H1 (cell line): ENCODE results near the gene CIC. TPM values are rescaled to one million over a fixed set of nuclear protein-coding genes. Genes with fewer than 3 reads are reported as not detected.

Source experiments
- CTCF ChIA-PET: fragments of 300-600 bp; sonication (Branson Sonifier 250); formaldehyde crosslinking; loops from one replicate; lab custom pipeline; 2021; ENCODE audit not compliant: partially characterized antibody; lab: Charles Lee
- POLR2A ChIA-PET: fragments of 300-600 bp; sonication (Branson Sonifier 250); formaldehyde crosslinking; loops from one replicate; lab custom pipeline; 2021; ENCODE audit warnings: inconsistent platforms; ENCODE audit not compliant: partially characterized antibody; lab: Charles Lee
- DNase-seq, 2 experiments: peaks; one replicate each; pipeline versions ENCODE4 v3.0.0 to v3.0.0-alpha.2; 2010 to 2022; ENCODE audit warnings: low spot score in 2 of 2, low read depth in 1 of 2, mixed read lengths in 1 of 2
- FAIRE-seq: peaks from 2 replicates; lab custom pipeline; 2011; peaks lifted over from hg19 to GRCh38; lab: Jason Lieb, UNC
- H2AFZ ChIP-seq: 2 replicates; pipeline ENCODE4 v1.8.1; 2012; ENCODE audit warnings: low read length, inconsistent platforms
- H2AK5ac ChIP-seq: 2 replicates; pipeline ENCODE4 v1.6.1; 2013; ENCODE audit warnings: low read depth, low read length
- H2BK120ac ChIP-seq: replicated peaks from 2 replicates; pipeline ENCODE3; 2013; ENCODE audit warnings: low read depth, low read length, inconsistent platforms
- H2BK12ac ChIP-seq: 2 replicates; pipeline ENCODE4 v1.6.1; 2013; ENCODE audit warnings: low read depth, low read length
- H2BK15ac ChIP-seq: 2 replicates; pipeline ENCODE4 v1.6.1; 2013; ENCODE audit warnings: low read length
- H2BK20ac ChIP-seq: 2 replicates; pipeline ENCODE4 v1.6.1; 2013; ENCODE audit warnings: low read length
- H2BK5ac ChIP-seq: 2 replicates; pipeline ENCODE4 v1.6.1; 2013; ENCODE audit warnings: low read depth, low read length
- H3K14ac ChIP-seq: 2 replicates; pipeline ENCODE4 v1.6.1; 2013; ENCODE audit warnings: inconsistent platforms; ENCODE audit not compliant: insufficient read length
- H3K18ac ChIP-seq: 2 replicates; pipeline ENCODE4 v1.6.1; 2013; ENCODE audit warnings: low read length; ENCODE audit errors: extremely low read depth
- H3K23ac ChIP-seq: 2 replicates; pipeline ENCODE4 v1.6.1; 2013; ENCODE audit warnings: inconsistent platforms; ENCODE audit not compliant: insufficient read length
- H3K23me2 ChIP-seq: 2 replicates; pipeline ENCODE4 v1.6.1; 2013; ENCODE audit warnings: low read depth, low read length
- H3K27ac ChIP-seq: 2 replicates; pipeline ENCODE4 v1.6.1; 2011; ENCODE audit warnings: low read depth, low read length, inconsistent platforms
- H3K27me3 ChIP-seq, 4 experiments: replicated peaks in 1 of 4; 1 replicate in 1 of 4; 2 replicates in 3 of 4; pipeline versions ENCODE4 v1.6.1 to v1.8.1; 2011 to 2013; ENCODE audit warnings: low read length in 3 of 4, mild to moderate bottlenecking in 3 of 4, inconsistent platforms in 2 of 4, mixed read lengths in 2 of 4, moderate library complexity in 1 of 4; ENCODE audit not compliant: control insufficient read depth in 3 of 4, insufficient read depth in 3 of 4; ENCODE audit errors: extremely low read depth in 1 of 4
- H3K36me3 ChIP-seq, 4 experiments: 2 replicates each; pipeline versions ENCODE4 v1.6.1 to v1.8.1; 2011 to 2013; ENCODE audit warnings: mild to moderate bottlenecking in 4 of 4, low read length in 3 of 4, moderate library complexity in 2 of 4, control low read depth in 1 of 4, inconsistent platforms in 1 of 4; ENCODE audit not compliant: insufficient read depth in 4 of 4, control insufficient read depth in 2 of 4
- H3K4ac ChIP-seq: replicated peaks from 2 replicates; pipeline ENCODE3; 2013; ENCODE audit warnings: low read length, low read depth, mixed read lengths, inconsistent platforms; ENCODE audit not compliant: insufficient read length
- H3K4me1 ChIP-seq, 4 experiments: replicated peaks in 1 of 4; 1 replicate in 1 of 4; 2 replicates in 3 of 4; pipeline versions ENCODE4 v1.6.1 to v1.8.1; 2011 to 2013; ENCODE audit warnings: low read length in 3 of 4, inconsistent platforms in 2 of 4, mixed read lengths in 1 of 4; ENCODE audit not compliant: insufficient read depth in 4 of 4, control insufficient read depth in 3 of 4
- H3K4me2 ChIP-seq, 2 experiments: 2 replicates each; pipeline versions ENCODE4 v1.6.1 to v1.8.1; 2011 to 2013; ENCODE audit warnings: low read depth in 2 of 2, low read length in 2 of 2, control low read depth in 1 of 2, inconsistent platforms in 1 of 2, mild to moderate bottlenecking in 1 of 2; ENCODE audit not compliant: insufficient read depth in 1 of 2
- H3K4me3 ChIP-seq, 4 experiments: fragments of 200-600, 300-600 bp in 1 of 4; sonication (generic), shearing (Covaris generic), sonication (Bioruptor Twin) in 1 of 4; 2 replicates each; pipeline versions ENCODE4 v1.5.1 to v1.8.1; 2011 to 2016; ENCODE audit warnings: low read length in 4 of 4, low read depth in 3 of 4, control low read depth in 2 of 4, inconsistent platforms in 2 of 4, mild to moderate bottlenecking in 2 of 4, mixed read lengths in 1 of 4, moderate library complexity in 1 of 4; ENCODE audit not compliant: insufficient read depth in 2 of 4; ENCODE audit errors: extremely low read depth in 1 of 4
- H3K56ac ChIP-seq: replicated peaks from 2 replicates; pipeline ENCODE3; 2013; ENCODE audit warnings: low read depth, mild to moderate bottlenecking, mixed read lengths, low read length, inconsistent platforms; ENCODE audit not compliant: insufficient read length
- H3K79me1 ChIP-seq: 2 replicates; pipeline ENCODE4 v1.6.1; 2013; ENCODE audit warnings: low read depth, low read length, control low read depth
- H3K79me2 ChIP-seq, 2 experiments: 2 replicates each; pipeline versions ENCODE4 v1.6.1 to v1.8.1; 2012 to 2013; ENCODE audit warnings: low read length in 2 of 2, mild to moderate bottlenecking in 2 of 2, inconsistent platforms in 1 of 2; ENCODE audit not compliant: insufficient read depth in 2 of 2, control insufficient read depth in 1 of 2
- H3K9ac ChIP-seq, 4 experiments: replicated peaks in 1 of 4; 1 replicate in 1 of 4; 2 replicates in 3 of 4; pipeline versions ENCODE4 v1.6.1 to v1.8.1; 2011 to 2013; ENCODE audit warnings: low read depth in 3 of 4, low read length in 3 of 4, control low read depth in 2 of 4, mild to moderate bottlenecking in 2 of 4, moderate library complexity in 2 of 4, inconsistent platforms in 1 of 4; ENCODE audit errors: extremely low read depth in 1 of 4
- H3K9me3 ChIP-seq, 2 experiments: 2 replicates each; pipeline versions ENCODE4 v1.6.1 to v1.8.1; 2012 to 2013; ENCODE audit warnings: mild to moderate bottlenecking in 2 of 2, moderate library complexity in 2 of 2, control low read depth in 1 of 2, inconsistent platforms in 1 of 2, low read depth in 1 of 2, low read length in 1 of 2, mixed read lengths in 1 of 2; ENCODE audit not compliant: insufficient read depth in 2 of 2
- H4K20me1 ChIP-seq, 2 experiments: replicated peaks in 1 of 2; 2 replicates each; pipeline versions ENCODE3 to v1.8.1; 2011 to 2013; ENCODE audit warnings: inconsistent platforms in 2 of 2, low read length in 2 of 2, mild to moderate bottlenecking in 1 of 2; ENCODE audit not compliant: insufficient read depth in 2 of 2, control insufficient read depth in 1 of 2
- H4K5ac ChIP-seq: 2 replicates; pipeline ENCODE4 v1.6.1; 2013; ENCODE audit warnings: low read length, low read depth, mixed read lengths, inconsistent platforms; ENCODE audit not compliant: insufficient read length
- H4K8ac ChIP-seq: 2 replicates; pipeline ENCODE4 v1.8.0; 2013; ENCODE audit warnings: mild to moderate bottlenecking, moderate library complexity, low read length, inconsistent platforms; ENCODE audit not compliant: insufficient read depth; ENCODE audit errors: extremely low read depth
- H4K91ac ChIP-seq: replicated peaks from 2 replicates; pipeline ENCODE3; 2013; ENCODE audit warnings: low read length, mixed read lengths, inconsistent platforms; ENCODE audit not compliant: insufficient read length
- PHF8 ChIP-seq: fragments of 200-600 bp; sonication (generic); conservative IDR thresholded peaks from 2 replicates; pipeline ENCODE4 v1.7.1; 2012; ENCODE audit warnings: low read depth, mild to moderate bottlenecking, inconsistent platforms, low read length, moderate library complexity
- POU5F1 ChIP-seq: IDR thresholded peaks from 2 replicates; pipeline ENCODE4 v1.6.1; 2011; ENCODE audit warnings: low read depth, mild to moderate bottlenecking, low read length, moderate library complexity
- RNF2 ChIP-seq: fragments of 200-900, 300-1000 bp; sonication (generic); IDR thresholded peaks from 2 replicates; pipeline ENCODE4 v1.7.1; 2016; ENCODE audit warnings: borderline replicate concordance, low read depth, mild to moderate bottlenecking, antibody characterized with exemption, low read length; ENCODE audit not compliant: poor library complexity, severe bottlenecking; ENCODE audit errors: missing control alignments
- WGBS, 2 experiments: shearing (Covaris generic) in 1 of 2; methylation state at CpG; one replicate each; pipeline versions ENCODE4 v1.1.6 to v1.1.7; 2013 to 2015; ENCODE audit warnings: low lambda C conversion rate in 2 of 2, mixed read lengths in 2 of 2, inconsistent platforms in 1 of 2, low coverage in 1 of 2, missing lambda C conversion rate in 1 of 2; ENCODE audit not compliant: insufficient replicate concordance in 2 of 2, insufficient coverage in 1 of 2, insufficient read length in 1 of 2; ENCODE audit errors: extremely low coverage in 1 of 2, missing lambda C conversion rate in 1 of 2; 5-methylcytosine and 5-hydroxymethylcytosine counted together
- polyA plus RNA-seq, 7 experiments: library from polyadenylated mRNA; depleted of rRNA in 3 of 7; stranded (reverse) in 5 of 7; unstranded in 2 of 7; fragments of >200 nt in 5 of 7; fragments of 200-250 nt in 2 of 7; gene quantifications; 1 replicate in 5 of 7; 2 replicates in 1 of 7; 4 replicates in 1 of 7; pipeline versions ENCODE4 v1.2.1 to v1.2.3, GENCODE V29; 2011 to 2013; ENCODE audit warnings: missing spikeins in 2 of 7, mixed read lengths in 2 of 7
- total RNA-seq: library from RNA; stranded (reverse); fragmentation: NEBNext Ultra II Directional; extraction: Animal tissue kit (Norgen Biotek cat#: 25700); gene quantifications from 2 replicates; pipeline ENCODE4 v1.2.1, GENCODE V29; 2021

CIC gene
- total and polyA plus RNA-seq, 2 of the 8 experiments (the other 6 are each of a cell fraction or from before 2014, with no cell fraction given) = 13.2 to 43.6 TPM

GRCh38 chr19:42255766-42256745, 13.0 kb upstream of the CIC start:
- no peaks in the 10 kb centered on the region for H3K9me3 ChIP-seq
- peaks cover 7 to 23% (median 16%) of the 10 kb centered on the region in 4 experiments for H3K4me1 ChIP-seq
- H4K8ac ChIP-seq = no peak overlapping the region; the same call in 1 of the 2 replicates
- H2BK120ac ChIP-seq = no peak overlapping the region
- peak overlapping the region; percentile 87 to 97 for H3K4me2 ChIP-seq
- no peak overlapping the region for H2AK5ac ChIP-seq
- H3K79me1 ChIP-seq = peaks cover 9% of the 10 kb centered on the region
- H3K27me3 ChIP-seq = peaks cover 0 to 3% (median 2%) of the 10 kb centered on the region in 4 experiments; a peak in 2 of 7 replicates
- no peak overlapping the region; the same call in 1 of the 2 replicates for H2BK20ac ChIP-seq
- peak overlapping the region; percentile 4; the same call in 1 of the 2 replicates for H3K18ac ChIP-seq
- no peak overlapping the region for H4K91ac ChIP-seq
- ChIA-PET CTCF (interaction anchor here (0.5 to 9.1 kb wide), 7 partner anchors 9 to 76 kb away, joined by 3 to 75 read pairs (median 5); no protein-coding TSS in a partner anchor), POLR2A (interaction anchor here (0.6 to 2.1 kb wide), 11 partner anchors 9 to 153 kb away, joined by 3 to 14 read pairs (median 4); partner anchors contain the start of gene GSK3A)
- H3K27ac ChIP-seq = no peak overlapping the region
- H3K4me3 ChIP-seq = peak overlapping the region; percentile 48 to 99 (median 69)
- H3K23me2 ChIP-seq = peaks cover 13% of the 10 kb centered on the region; the same call in 1 of the 2 replicates
- H3K56ac ChIP-seq = no peak overlapping the region
- H3K9ac ChIP-seq = 0 out of 7 replicates have a peak overlapping the region, but pooled peaks of 1 of the 4 experiments have one; percentile 4
- FAIRE-seq (no peak), DNase-seq (no peak)
- TF ChIP-seq POU5F1 (no peak), PHF8 (no peak), RNF2 (peak; percentile 35)
- H4K20me1 ChIP-seq = peaks cover 3 to 6% of the 10 kb centered on the region in 2 experiments
- peaks cover 4 to 22% of the 10 kb centered on the region in 2 experiments; a peak in 3 of 4 replicates for H3K79me2 ChIP-seq
- no peak overlapping the region for H3K14ac ChIP-seq
- peak overlapping the region; percentile 9 for H4K5ac ChIP-seq
- no peak overlapping the region for H2AFZ ChIP-seq
- WGBS, 2 experiments = 19% methylated on average over 37 of the region's 38 CpGs; no CpG with 5 or more reads in 1 of the 2 experiments
- no peak overlapping the region for H3K23ac ChIP-seq
- peak overlapping the region; percentile 31; the same call in 1 of the 2 replicates for H2BK15ac ChIP-seq
- no peak overlapping the region for H2BK12ac ChIP-seq
- H3K36me3 ChIP-seq = no peaks in the 10 kb centered on the region
- peak overlapping the region; percentile 35; the same call in 1 of the 2 replicates for H2BK5ac ChIP-seq
- no peak overlapping the region for H3K4ac ChIP-seq
